Endodermal cell (in vitro differentiated cells): ENCODE measurements around the gene ANKRD31. TPM values are rescaled to one million over a fixed set of nuclear protein-coding genes. Genes with fewer than 3 reads are reported as not detected.

ENCODE experiments used
- DNase-seq: peaks from one replicate; pipeline ENCODE4 v3.0.0-alpha.2; 2017
- H3K27ac ChIP-seq: 2 replicates; pipeline ENCODE4 v1.5.1; 2013; ENCODE audit warnings: mild to moderate bottlenecking, low read depth, low read length, moderate library complexity
- H3K27me3 ChIP-seq: 2 replicates; pipeline ENCODE4 v1.6.1; 2013; ENCODE audit warnings: mild to moderate bottlenecking, low read length, moderate library complexity; ENCODE audit not compliant: insufficient read depth, control insufficient read depth, poor library complexity, severe bottlenecking
- H3K36me3 ChIP-seq: 2 replicates; pipeline ENCODE4 v1.7.0; 2013; ENCODE audit warnings: mild to moderate bottlenecking, low read length, moderate library complexity; ENCODE audit not compliant: control insufficient read depth, insufficient read depth
- H3K4me1 ChIP-seq: one replicate; pipeline ENCODE4 v1.7.0; 2013; ENCODE audit warnings: low read length; ENCODE audit not compliant: control insufficient read depth, insufficient read depth
- H3K4me3 ChIP-seq: 2 replicates; pipeline ENCODE4 v1.5.1; 2013; ENCODE audit warnings: mild to moderate bottlenecking, low read length, moderate library complexity
- H3K9ac ChIP-seq: 2 replicates; pipeline ENCODE4 v1.6.1; 2013; ENCODE audit warnings: mild to moderate bottlenecking, low read length, moderate library complexity; ENCODE audit not compliant: poor library complexity, severe bottlenecking; ENCODE audit errors: extremely low read depth
- H3K9me3 ChIP-seq: 2 replicates; pipeline ENCODE4 v1.6.1; 2013; ENCODE audit warnings: mild to moderate bottlenecking, low read length, moderate library complexity; ENCODE audit not compliant: control insufficient read depth
- H3K27ac Mint-ChIP-seq: 2 replicates; pipeline ENCODE4 v1.8.0; 2020; ENCODE audit warnings: mixed read lengths
- H3K27me3 Mint-ChIP-seq: 2 replicates; pipeline ENCODE4 v1.8.0; 2021; ENCODE audit warnings: mild to moderate bottlenecking, mixed read lengths; ENCODE audit not compliant: insufficient read depth
- H3K36me3 Mint-ChIP-seq: 2 replicates; pipeline ENCODE4 v1.8.0; 2020; ENCODE audit warnings: low read depth, mixed read lengths
- H3K4me1 Mint-ChIP-seq: 2 replicates; pipeline ENCODE4 v1.8.0; 2020; ENCODE audit warnings: mixed read lengths
- H3K4me3 Mint-ChIP-seq: 2 replicates; pipeline ENCODE4 v1.8.0; 2020; ENCODE audit warnings: mild to moderate bottlenecking, moderate library complexity, mixed read lengths
- H3K9me3 Mint-ChIP-seq: 2 replicates; pipeline ENCODE4 v1.8.0; 2020; ENCODE audit warnings: mild to moderate bottlenecking, mixed read lengths
- CTCF ChIP-seq: fragments of 200-600 bp; sonication (generic); conservative IDR thresholded peaks from 2 replicates; pipeline ENCODE4 v1.5.0; 2021; ENCODE audit warnings: antibody characterized with exemption, mild to moderate bottlenecking
- WGBS, 2 experiments: methylation state at CpG; one replicate each; pipeline versions ENCODE4 v1.1.5 to v1.1.7; 2013; ENCODE audit warnings: missing lambda C conversion rate in 2 of 2, mixed read lengths in 1 of 2; ENCODE audit not compliant: insufficient coverage in 1 of 2, insufficient read length in 1 of 2; 5-methylcytosine and 5-hydroxymethylcytosine counted together
- total RNA-seq, 2 donors: library from RNA; stranded (reverse); fragmentation: NEBNext Ultra II Directional in 1 of 2; extraction: Animal tissue kit (Norgen Biotek cat#: 25700) in 1 of 2; gene quantifications; 2 replicates in 1 of 2; 3 replicates in 1 of 2; pipeline ENCODE4 v1.2.1, GENCODE V29; 2021

The ANKRD31 gene
- total RNA-seq, 2 donors from 2014 or later = 0.13 to 0.29 TPM

GRCh38 chr5:75042522-75042921, 194.2 kb downstream of the ANKRD31 start:
- Histone ChIP-seq H3K36me3 (peaks cover 10% of the 10 kb centered on the region), H3K4me1 (no peaks in the 10 kb centered on the region), H3K27ac (no peak overlapping the region), H3K9ac (no peak overlapping the region), H3K4me3 (no peak overlapping the region), H3K9me3 (no peaks in the 10 kb centered on the region), H3K27me3 (no peaks in the 10 kb centered on the region)
- TF ChIP-seq CTCF = no peak
- H3K9me3 Mint-ChIP-seq = no peaks in the 10 kb centered on the region
- 90 to 91% methylated on average over 1 of the region's 1 CpG for WGBS, 2 experiments
- H3K36me3 Mint-ChIP-seq = peaks cover 6% of the 10 kb centered on the region
- no peak overlapping the region for H3K27ac Mint-ChIP-seq
- peaks cover 2% of the 10 kb centered on the region for H3K27me3 Mint-ChIP-seq
- DNase-seq = no peak
- H3K4me1 Mint-ChIP-seq = no peaks in the 10 kb centered on the region
- H3K4me3 Mint-ChIP-seq = no peak overlapping the region

- no peaks in the 10 kb centered on the region for H3K9me3 Mint-ChIP-seq
- H3K36me3 Mint-ChIP-seq = peaks cover 6% of the 10 kb centered on the region
- H3K4me1 Mint-ChIP-seq = no peaks in the 10 kb centered on the region
- H3K27ac ChIP-seq = no peak overlapping the region
- no peak overlapping the region for H3K4me3 ChIP-seq
- H3K27me3 Mint-ChIP-seq = peaks cover 2% of the 10 kb centered on the region
- H3K36me3 ChIP-seq = peaks cover 16% of the 10 kb centered on the region
- H3K27me3 ChIP-seq = no peaks in the 10 kb centered on the region
- DNase-seq = no peak
- no peak overlapping the region for H3K27ac Mint-ChIP-seq
- TF ChIP-seq CTCF = no peak
- H3K9ac ChIP-seq = no peak overlapping the region
- H3K9me3 ChIP-seq = no peaks in the 10 kb centered on the region
- no peaks in the 10 kb centered on the region for H3K4me1 ChIP-seq
- H3K4me3 Mint-ChIP-seq = no peak overlapping the region
- WGBS, 2 experiments = 84 to 93% methylated on average over 3 to 4 of the region's 4 CpGs
Measured at GRCh38 chr5:75040973-75041372, 195.7 kb downstream of the ANKRD31 start.

GRCh38 chr5:75037106-75037505, 199.6 kb downstream of the ANKRD31 start:
- H3K36me3 Mint-ChIP-seq = no peaks in the 10 kb centered on the region
- no peak overlapping the region for H3K9ac ChIP-seq
- H3K4me1 ChIP-seq = no peaks in the 10 kb centered on the region
- H3K27me3 ChIP-seq = no peaks in the 10 kb centered on the region
- H3K9me3 Mint-ChIP-seq = no peaks in the 10 kb centered on the region
- H3K27ac Mint-ChIP-seq = no peak overlapping the region
- no peak overlapping the region for H3K4me3 ChIP-seq
- DNase-seq = peak; percentile 73
- H3K9me3 ChIP-seq = no peaks in the 10 kb centered on the region
- peaks cover 7% of the 10 kb centered on the region for H3K36me3 ChIP-seq
- WGBS, 2 experiments = 92 to 100% methylated on average over 1 to 4 of the region's 4 CpGs
- H3K4me1 Mint-ChIP-seq = no peaks in the 10 kb centered on the region
- TF ChIP-seq CTCF = no peak
- no peak overlapping the region for H3K27ac ChIP-seq
- no peak overlapping the region for H3K4me3 Mint-ChIP-seq
- H3K27me3 Mint-ChIP-seq = no peaks in the 10 kb centered on the region
